Liver (tissue), 9 donors: Measurements from ENCODE around the gene CPSF4L. TPM values are rescaled to one million over a fixed set of nuclear protein-coding genes. Genes with fewer than 3 reads are reported as not detected.

Experiments
- DNase-seq: peaks from one replicate; pipeline ENCODE4 v3.0.0-alpha.2; 2017; ENCODE audit warnings: low spot score
- H3K27ac ChIP-seq, 2 donors: one replicate each; pipeline ENCODE4 v1.7.0; 2013; ENCODE audit warnings: inconsistent platforms in 2 of 2, low read length in 2 of 2, control low read depth in 1 of 2, low read depth in 1 of 2, mild to moderate bottlenecking in 1 of 2
- H3K27me3 ChIP-seq, 4 donors: one replicate each; pipeline versions ENCODE4 v1.6.1 to v1.7.0; 2013; ENCODE audit warnings: low read length in 3 of 4, inconsistent platforms in 1 of 4, mild to moderate bottlenecking in 1 of 4, moderate library complexity in 1 of 4; ENCODE audit not compliant: control insufficient read depth in 4 of 4, insufficient read depth in 4 of 4
- H3K36me3 ChIP-seq, 4 donors: one replicate each; pipeline versions ENCODE4 v1.6.1 to v1.7.0; 2013; ENCODE audit warnings: low read length in 3 of 4, mild to moderate bottlenecking in 3 of 4, low read depth in 1 of 4, moderate library complexity in 1 of 4; ENCODE audit not compliant: control insufficient read depth in 4 of 4, insufficient read depth in 3 of 4
- H3K4me1 ChIP-seq, 4 donors: one replicate each; pipeline versions ENCODE4 v1.6.1 to v1.7.0; 2013; ENCODE audit warnings: low read length in 3 of 4, mild to moderate bottlenecking in 3 of 4, moderate library complexity in 1 of 4; ENCODE audit not compliant: control insufficient read depth in 4 of 4, insufficient read depth in 4 of 4
- H3K4me3 ChIP-seq, 3 donors: one replicate each; pipeline versions ENCODE4 v1.6.1 to v1.7.0; 2013; ENCODE audit warnings: low read length in 3 of 3, control low read depth in 1 of 3, low read depth in 1 of 3, mild to moderate bottlenecking in 1 of 3
- H3K9ac ChIP-seq, 2 donors: one replicate each; pipeline ENCODE4 v1.7.0; 2013; ENCODE audit warnings: low read length in 2 of 2, mild to moderate bottlenecking in 2 of 2, moderate library complexity in 2 of 2, control low read depth in 1 of 2, low read depth in 1 of 2
- H3K9me3 ChIP-seq, 4 donors: one replicate each; pipeline versions ENCODE4 v1.6.1 to v1.7.0; 2013; ENCODE audit warnings: low read length in 3 of 4; ENCODE audit not compliant: control insufficient read depth in 4 of 4
- EGR1 ChIP-seq, 2 donors: IDR thresholded peaks; 2 replicates each; pipeline ENCODE4 v1.6.1; 2016 to 2018; ENCODE audit warnings: antibody characterized with exemption in 2 of 2, low read depth in 2 of 2
- FOXA1 ChIP-seq: IDR thresholded peaks from 2 replicates; pipeline ENCODE4 v1.6.1; 2016; ENCODE audit warnings: antibody characterized with exemption
- FOXA2 ChIP-seq: IDR thresholded peaks from 2 replicates; pipeline ENCODE4 v1.6.1; 2016; ENCODE audit warnings: antibody characterized with exemption
- GABPA ChIP-seq, 2 donors: IDR thresholded peaks in 1 of 2; conservative IDR thresholded peaks in 1 of 2; 2 replicates each; pipeline ENCODE4 v1.6.1; 2016; ENCODE audit warnings: antibody characterized with exemption in 2 of 2, mild to moderate bottlenecking in 1 of 2, moderate library complexity in 1 of 2
- HNF4A ChIP-seq, 2 donors: conservative IDR thresholded peaks; 2 replicates each; pipeline ENCODE4 v1.6.1; 2016; ENCODE audit warnings: antibody characterized with exemption in 2 of 2, mild to moderate bottlenecking in 2 of 2
- HNF4G ChIP-seq: IDR thresholded peaks from 2 replicates; pipeline ENCODE4 v1.6.1; 2016; ENCODE audit warnings: antibody characterized with exemption
- JUND ChIP-seq, 2 donors: IDR thresholded peaks; 2 replicates each; pipeline ENCODE4 v1.6.1; 2016; ENCODE audit warnings: antibody characterized with exemption in 2 of 2
- NR2F2 ChIP-seq: IDR thresholded peaks from 2 replicates; pipeline ENCODE4 v1.6.1; 2016; ENCODE audit warnings: antibody characterized with exemption
- RAD21 ChIP-seq, 2 donors: IDR thresholded peaks; 2 replicates each; pipeline ENCODE4 v1.6.1; 2016; ENCODE audit warnings: antibody characterized with exemption in 2 of 2, mild to moderate bottlenecking in 2 of 2
- RXRA ChIP-seq, 2 donors: IDR thresholded peaks; 2 replicates each; pipeline ENCODE4 v1.6.1; 2017 to 2018; ENCODE audit warnings: antibody characterized with exemption in 2 of 2, mild to moderate bottlenecking in 1 of 2
- SP1 ChIP-seq: IDR thresholded peaks from 2 replicates; pipeline ENCODE4 v1.6.1; 2018; ENCODE audit warnings: antibody characterized with exemption, mild to moderate bottlenecking
- TAF1 ChIP-seq: conservative IDR thresholded peaks from 2 replicates; pipeline ENCODE4 v1.6.1; 2016; ENCODE audit warnings: antibody characterized with exemption, mild to moderate bottlenecking
- YY1 ChIP-seq: IDR thresholded peaks from 2 replicates; pipeline ENCODE4 v1.6.1; 2016; ENCODE audit warnings: antibody characterized with exemption, mild to moderate bottlenecking
- WGBS: extraction: QIAGEN DNeasy Blood & Tissue Kit; methylation state at CpG from one replicate; pipeline ENCODE4 v1.1.7; 2013; 5-methylcytosine and 5-hydroxymethylcytosine counted together
- polyA plus RNA-seq, 2 donors: library from polyadenylated mRNA; stranded (reverse) in 1 of 2; unstranded in 1 of 2; fragments of 200-250 nt in 1 of 2; fragments of >200 nt in 1 of 2; fragmentation: Nextera tagmentation in 1 of 2; extraction: Ambion mirVana in 1 of 2; gene quantifications; one replicate each; pipeline versions ENCODE4 v1.2.1 to v1.2.3, GENCODE V29; 2013 to 2015
- total RNA-seq, 2 donors: library from RNA; depleted of rRNA; stranded (reverse); fragments of >200 nt; gene quantifications; one replicate each; pipeline ENCODE4 v1.2.3, GENCODE V29; 2014
- TF ChIP-seq, protein P1 (sequence below): IDR thresholded peaks from 2 replicates; pipeline ENCODE4 v1.6.1; 2016; ENCODE audit warnings: antibody characterized with exemption
- TF ChIP-seq, protein P2 (sequence below): IDR thresholded peaks from 2 replicates; pipeline ENCODE4 v1.6.1; 2016; ENCODE audit warnings: antibody characterized with exemption, mild to moderate bottlenecking
- TF ChIP-seq, protein P3 (sequence below): fragments of 150-350 bp; IDR thresholded peaks from 2 replicates; pipeline ENCODE4 v1.5.1; 2017; ENCODE audit warnings: improper control_type of control experiment, low read depth, low read length; ENCODE audit not compliant: missing input control
- TF ChIP-seq, protein P4 (sequence below): IDR thresholded peaks from 2 replicates; pipeline ENCODE4 v1.6.1; 2016; ENCODE audit warnings: antibody characterized with exemption
- TF ChIP-seq, protein P5 (sequence below): IDR thresholded peaks from 2 replicates; pipeline ENCODE4 v1.6.1; 2016; ENCODE audit warnings: antibody characterized with exemption
- donor health status: healthy.
- donor health status: healthy.
- donor health status: healthy.
- donor health status: healthy.
- donor health status: healthy.

Gene CPSF4L
- total and polyA plus RNA-seq, 4 donors = not detected

DNA sequence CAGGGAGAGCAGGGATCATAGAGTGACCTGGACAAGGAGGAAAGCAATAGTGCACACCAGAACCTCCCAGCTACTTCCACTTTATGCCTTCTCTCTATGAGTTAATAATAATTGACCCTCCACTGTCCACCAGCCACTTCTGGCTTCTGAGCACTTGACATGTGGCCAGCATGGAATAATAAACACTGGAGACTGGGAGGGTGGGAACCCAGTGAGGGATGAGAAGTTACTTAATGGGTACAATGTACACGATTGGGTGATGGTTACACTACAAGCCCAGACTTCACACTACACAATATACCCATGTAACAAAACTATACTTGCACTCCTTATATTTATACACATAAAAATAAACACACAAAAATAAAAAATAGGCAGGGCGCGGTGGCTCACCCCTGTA is 38.7 kb upstream of the CPSF4L start:
- Histone ChIP-seq H3K4me1 (peaks cover 17 to 54% (median 30%) of the 10 kb centered on the region in 4 donors), H3K4me3 (no peak overlapping the region), H3K27me3 (no peaks in the 10 kb centered on the region), H3K27ac (peak overlapping the region in 1 of 2 donors; percentile 40), H3K36me3 (peaks cover 0 to 2% (median 0%) of the 10 kb centered on the region in 4 donors), H3K9ac (no peak overlapping the region), H3K9me3 (no peaks in the 10 kb centered on the region)
- TF ChIP-seq RAD21 (IDR thresholded peaks at IDR 0.05) (peak in 1 of 2 donors; percentile 28), JUND (IDR thresholded peaks at IDR 0.05) (peak in 1 of 2 donors; percentile 53), SP1 (peak; percentile 54), GABPA (IDR thresholded peaks at IDR 0.05 in 1 of 2, conservative IDR thresholded peaks at IDR 0.05 in 1 of 2) (no peak), FOXA2 (peak; percentile 65), RXRA (IDR thresholded peaks at IDR 0.05) (peak; percentile 62 to 80), FOXA1 (peak; percentile 61), HNF4G (peak; percentile 27), YY1 (peak; percentile 47), EGR1 (IDR thresholded peaks at IDR 0.05; ENCODE audit: low read depth in 2 of 2) (peak; percentile 34 to 81), TAF1 (no peak), HNF4A (conservative IDR thresholded peaks at IDR 0.05) (peak; percentile 78 to 81), NR2F2 (no peak)
- TF ChIP-seq, protein P1, sequence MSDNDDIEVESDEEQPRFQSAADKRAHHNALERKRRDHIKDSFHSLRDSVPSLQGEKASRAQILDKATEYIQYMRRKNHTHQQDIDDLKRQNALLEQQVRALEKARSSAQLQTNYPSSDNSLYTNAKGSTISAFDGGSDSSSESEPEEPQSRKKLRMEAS = peak; percentile 66
- TF ChIP-seq, protein P2, sequence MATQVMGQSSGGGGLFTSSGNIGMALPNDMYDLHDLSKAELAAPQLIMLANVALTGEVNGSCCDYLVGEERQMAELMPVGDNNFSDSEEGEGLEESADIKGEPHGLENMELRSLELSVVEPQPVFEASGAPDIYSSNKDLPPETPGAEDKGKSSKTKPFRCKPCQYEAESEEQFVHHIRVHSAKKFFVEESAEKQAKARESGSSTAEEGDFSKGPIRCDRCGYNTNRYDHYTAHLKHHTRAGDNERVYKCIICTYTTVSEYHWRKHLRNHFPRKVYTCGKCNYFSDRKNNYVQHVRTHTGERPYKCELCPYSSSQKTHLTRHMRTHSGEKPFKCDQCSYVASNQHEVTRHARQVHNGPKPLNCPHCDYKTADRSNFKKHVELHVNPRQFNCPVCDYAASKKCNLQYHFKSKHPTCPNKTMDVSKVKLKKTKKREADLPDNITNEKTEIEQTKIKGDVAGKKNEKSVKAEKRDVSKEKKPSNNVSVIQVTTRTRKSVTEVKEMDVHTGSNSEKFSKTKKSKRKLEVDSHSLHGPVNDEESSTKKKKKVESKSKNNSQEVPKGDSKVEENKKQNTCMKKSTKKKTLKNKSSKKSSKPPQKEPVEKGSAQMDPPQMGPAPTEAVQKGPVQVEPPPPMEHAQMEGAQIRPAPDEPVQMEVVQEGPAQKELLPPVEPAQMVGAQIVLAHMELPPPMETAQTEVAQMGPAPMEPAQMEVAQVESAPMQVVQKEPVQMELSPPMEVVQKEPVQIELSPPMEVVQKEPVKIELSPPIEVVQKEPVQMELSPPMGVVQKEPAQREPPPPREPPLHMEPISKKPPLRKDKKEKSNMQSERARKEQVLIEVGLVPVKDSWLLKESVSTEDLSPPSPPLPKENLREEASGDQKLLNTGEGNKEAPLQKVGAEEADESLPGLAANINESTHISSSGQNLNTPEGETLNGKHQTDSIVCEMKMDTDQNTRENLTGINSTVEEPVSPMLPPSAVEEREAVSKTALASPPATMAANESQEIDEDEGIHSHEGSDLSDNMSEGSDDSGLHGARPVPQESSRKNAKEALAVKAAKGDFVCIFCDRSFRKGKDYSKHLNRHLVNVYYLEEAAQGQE = peak; percentile 31
- TF ChIP-seq, protein P3, sequence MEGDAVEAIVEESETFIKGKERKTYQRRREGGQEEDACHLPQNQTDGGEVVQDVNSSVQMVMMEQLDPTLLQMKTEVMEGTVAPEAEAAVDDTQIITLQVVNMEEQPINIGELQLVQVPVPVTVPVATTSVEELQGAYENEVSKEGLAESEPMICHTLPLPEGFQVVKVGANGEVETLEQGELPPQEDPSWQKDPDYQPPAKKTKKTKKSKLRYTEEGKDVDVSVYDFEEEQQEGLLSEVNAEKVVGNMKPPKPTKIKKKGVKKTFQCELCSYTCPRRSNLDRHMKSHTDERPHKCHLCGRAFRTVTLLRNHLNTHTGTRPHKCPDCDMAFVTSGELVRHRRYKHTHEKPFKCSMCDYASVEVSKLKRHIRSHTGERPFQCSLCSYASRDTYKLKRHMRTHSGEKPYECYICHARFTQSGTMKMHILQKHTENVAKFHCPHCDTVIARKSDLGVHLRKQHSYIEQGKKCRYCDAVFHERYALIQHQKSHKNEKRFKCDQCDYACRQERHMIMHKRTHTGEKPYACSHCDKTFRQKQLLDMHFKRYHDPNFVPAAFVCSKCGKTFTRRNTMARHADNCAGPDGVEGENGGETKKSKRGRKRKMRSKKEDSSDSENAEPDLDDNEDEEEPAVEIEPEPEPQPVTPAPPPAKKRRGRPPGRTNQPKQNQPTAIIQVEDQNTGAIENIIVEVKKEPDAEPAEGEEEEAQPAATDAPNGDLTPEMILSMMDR = no peak
- TF ChIP-seq, protein P4, sequence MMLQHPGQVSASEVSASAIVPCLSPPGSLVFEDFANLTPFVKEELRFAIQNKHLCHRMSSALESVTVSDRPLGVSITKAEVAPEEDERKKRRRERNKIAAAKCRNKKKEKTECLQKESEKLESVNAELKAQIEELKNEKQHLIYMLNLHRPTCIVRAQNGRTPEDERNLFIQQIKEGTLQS = no peak
- TF ChIP-seq, protein P5, sequence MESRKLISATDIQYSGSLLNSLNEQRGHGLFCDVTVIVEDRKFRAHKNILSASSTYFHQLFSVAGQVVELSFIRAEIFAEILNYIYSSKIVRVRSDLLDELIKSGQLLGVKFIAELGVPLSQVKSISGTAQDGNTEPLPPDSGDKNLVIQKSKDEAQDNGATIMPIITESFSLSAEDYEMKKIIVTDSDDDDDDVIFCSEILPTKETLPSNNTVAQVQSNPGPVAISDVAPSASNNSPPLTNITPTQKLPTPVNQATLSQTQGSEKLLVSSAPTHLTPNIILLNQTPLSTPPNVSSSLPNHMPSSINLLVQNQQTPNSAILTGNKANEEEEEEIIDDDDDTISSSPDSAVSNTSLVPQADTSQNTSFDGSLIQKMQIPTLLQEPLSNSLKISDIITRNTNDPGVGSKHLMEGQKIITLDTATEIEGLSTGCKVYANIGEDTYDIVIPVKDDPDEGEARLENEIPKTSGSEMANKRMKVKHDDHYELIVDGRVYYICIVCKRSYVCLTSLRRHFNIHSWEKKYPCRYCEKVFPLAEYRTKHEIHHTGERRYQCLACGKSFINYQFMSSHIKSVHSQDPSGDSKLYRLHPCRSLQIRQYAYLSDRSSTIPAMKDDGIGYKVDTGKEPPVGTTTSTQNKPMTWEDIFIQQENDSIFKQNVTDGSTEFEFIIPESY = peak; percentile 47
- 73% methylated on average over 3 of the region's 3 CpGs for WGBS
- DNase-seq = no peak
